DMS153 treated with DMSO at 0.1 percent for 48 hours (cell line): ENCODE results near the gene GABRB2.
"Not testable (repeated sequence)": the region's sequence is repeated elsewhere in the genome, so short reads cannot be mapped to it uniquely, and the experiment has no call there.

Source experiments
- DNase-seq: peaks from one replicate; lab custom pipeline; 2025; ENCODE audit not compliant: unreplicated experiment; lab: John Stamatoyannopoulos, UW

The GABRB2 gene

DNA sequence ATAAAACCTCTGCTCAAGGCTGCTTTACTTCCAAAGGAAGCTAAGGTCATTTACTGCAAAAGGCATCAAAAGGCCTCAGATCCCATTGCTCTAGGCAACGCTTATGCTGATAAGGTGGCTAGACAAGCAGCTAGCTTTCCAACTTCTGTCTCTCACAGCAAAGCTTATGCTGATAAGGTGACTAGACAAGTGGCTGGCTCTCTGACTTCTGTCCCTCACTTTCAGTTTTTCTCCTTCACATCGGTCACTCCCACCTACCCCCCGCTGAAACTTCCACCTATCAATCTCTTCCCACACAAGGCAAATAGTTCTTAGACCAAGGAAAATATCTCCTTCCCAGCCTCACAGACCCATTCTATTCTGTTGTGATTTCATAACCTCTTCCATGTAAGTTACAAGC, 293.6 kb downstream of the GABRB2 start:
- DNase-seq, result not testable (repeated sequence)

DNA sequence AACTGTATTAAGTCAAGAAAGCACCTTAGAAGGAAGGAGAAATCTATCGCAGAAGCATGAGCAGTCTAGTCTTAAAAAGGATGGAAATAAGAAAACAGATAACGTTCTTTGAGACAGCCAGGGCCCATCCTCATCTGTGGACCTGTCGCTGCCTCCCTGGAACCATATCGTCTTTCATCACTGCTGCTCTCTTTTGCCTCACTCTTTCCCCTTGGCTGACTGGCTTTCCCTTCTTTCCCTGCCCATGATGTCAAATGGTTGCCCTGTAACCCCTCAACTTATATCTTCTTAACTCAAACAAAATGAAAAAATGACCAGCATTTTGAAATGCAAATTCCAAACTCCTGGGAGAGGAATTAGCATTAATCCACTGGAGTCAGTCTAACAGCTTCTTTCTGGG, 299.8 kb downstream of the GABRB2 start:
- DNase-seq, result no peak

DNA sequence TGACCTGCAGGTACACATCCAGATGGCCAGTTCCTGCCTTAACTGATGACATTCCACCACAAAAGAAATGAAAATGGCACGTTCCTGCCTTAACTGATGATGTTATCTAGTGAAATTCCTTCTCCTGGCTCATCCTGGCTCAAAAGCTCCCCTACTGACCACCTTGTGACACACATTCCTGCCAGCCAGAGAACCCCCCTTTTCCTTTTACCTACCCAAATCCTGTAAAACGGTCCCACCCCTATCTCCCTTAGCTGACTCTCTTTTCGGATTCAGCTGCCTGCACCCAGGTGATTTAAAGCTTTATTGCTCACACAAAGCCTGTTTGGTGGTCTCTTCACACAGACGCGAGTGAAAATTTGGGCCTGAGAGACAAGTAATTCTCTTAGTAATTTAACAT, 300.7 kb downstream of the GABRB2 start:
- DNase-seq, result not testable (repeated sequence)
